ENCODE data around the gene AUTS2.

Gene AUTS2

GRCh38 chr7:70188901-70189650, 590.8 kb downstream of the AUTS2 start:
- no peak for DNase-seq (ENCODE audit: low read depth)

GRCh38 chr7:70189776-70190175, 591.5 kb downstream of the AUTS2 start:
- DNase-seq (ENCODE audit: low read depth): no peak

DNA sequence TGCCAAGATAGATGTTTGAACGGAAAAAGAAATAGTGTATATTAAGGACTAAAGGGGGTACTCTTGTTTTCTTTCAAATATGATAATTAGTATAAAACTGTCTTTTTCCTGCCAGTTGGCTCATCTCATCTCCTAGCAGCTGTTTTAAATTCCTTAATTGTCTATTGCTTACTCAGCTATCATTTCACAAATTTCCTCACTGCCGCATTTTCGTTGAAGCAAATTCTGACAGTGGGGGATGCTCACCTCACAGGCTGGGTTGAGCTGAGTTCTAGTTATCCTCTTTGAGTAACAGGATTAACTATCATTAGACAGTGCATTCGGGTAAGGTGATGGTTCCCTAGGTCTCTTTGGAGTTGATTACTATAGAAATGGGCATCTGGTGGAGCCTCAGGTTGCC, 592.0 kb downstream of the AUTS2 start:
- no peak for DNase-seq (ENCODE audit: low read depth)

GRCh38 chr7:70193514-70193913, 595.2 kb downstream of the AUTS2 start:
- no peak for DNase-seq (ENCODE audit: low read depth)

- DNase-seq (ENCODE audit: low read depth): no peak
These were observed 610.2 kb downstream of the AUTS2 start for GRCh38 chr7:70208236-70209063.

GRCh38 chr7:70210200-70210935, 612.1 kb downstream of the AUTS2 start:
- no peak for DNase-seq (ENCODE audit: low read depth)

DNA sequence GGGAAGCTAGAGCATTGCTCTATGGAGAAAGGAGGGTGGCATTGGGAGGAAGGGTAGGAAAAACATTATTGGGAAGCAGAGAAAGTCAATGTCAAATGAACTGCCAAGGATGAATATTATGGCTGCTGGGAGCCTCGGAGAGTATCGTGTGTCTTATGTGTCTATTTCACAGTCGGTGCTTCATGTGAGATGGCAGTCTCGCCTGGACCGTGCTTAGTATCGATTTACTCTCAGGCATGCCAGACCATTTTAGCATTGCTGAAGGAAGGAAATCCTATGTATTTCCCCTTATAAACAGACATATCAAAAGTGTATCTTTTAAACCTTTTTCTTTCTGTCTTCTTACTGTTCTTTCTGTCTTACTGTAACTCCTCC, 612.6 kb downstream of the AUTS2 start:
- no peak for DNase-seq (ENCODE audit: low read depth)

DNA sequence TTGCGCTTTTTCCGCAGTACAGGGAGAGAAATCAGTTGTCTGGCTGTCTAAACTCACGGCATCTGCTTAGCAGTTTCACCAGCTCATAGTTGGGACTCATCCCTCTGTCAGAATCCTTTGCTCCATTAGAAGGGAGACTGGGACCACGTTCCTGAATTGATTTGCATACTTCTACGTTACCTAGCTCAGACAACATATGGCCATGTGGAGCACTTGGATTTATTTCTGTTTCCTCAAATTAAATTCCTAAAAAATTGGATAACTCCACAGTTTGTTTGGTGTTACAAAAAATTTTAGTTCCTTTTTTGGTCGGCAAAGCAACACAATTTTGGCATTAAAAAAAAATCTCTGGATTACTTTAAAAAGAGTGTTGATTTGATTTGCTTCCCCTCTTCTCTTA, 614.0 kb downstream of the AUTS2 start:
- DNase-seq (ENCODE audit: low read depth): no peak

DNA sequence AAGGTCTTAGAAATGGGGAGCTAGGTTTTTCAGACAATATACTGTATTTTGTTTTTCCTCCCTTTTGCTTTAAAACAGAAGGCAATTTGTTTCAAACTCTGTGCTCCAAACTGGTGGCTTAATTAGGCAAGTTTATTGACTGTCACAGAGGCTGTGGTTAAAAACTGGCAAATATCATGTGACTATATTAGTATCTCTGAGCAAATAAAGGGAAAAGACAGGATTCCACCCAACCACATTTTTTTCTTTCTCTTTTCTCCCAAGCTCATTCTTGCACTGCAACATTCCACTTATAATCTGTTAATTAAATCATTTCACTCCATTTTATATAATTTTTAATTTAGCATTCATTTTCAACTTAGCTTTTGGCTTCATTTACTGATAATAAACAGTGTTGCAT, 615.8 kb downstream of the AUTS2 start:
- DNase-seq (ENCODE audit: low read depth): no peak

- DNase-seq (ENCODE audit: low read depth): no peak
These were observed 617.2 kb downstream of the AUTS2 start for GRCh38 chr7:70215491-70215890.

DNA sequence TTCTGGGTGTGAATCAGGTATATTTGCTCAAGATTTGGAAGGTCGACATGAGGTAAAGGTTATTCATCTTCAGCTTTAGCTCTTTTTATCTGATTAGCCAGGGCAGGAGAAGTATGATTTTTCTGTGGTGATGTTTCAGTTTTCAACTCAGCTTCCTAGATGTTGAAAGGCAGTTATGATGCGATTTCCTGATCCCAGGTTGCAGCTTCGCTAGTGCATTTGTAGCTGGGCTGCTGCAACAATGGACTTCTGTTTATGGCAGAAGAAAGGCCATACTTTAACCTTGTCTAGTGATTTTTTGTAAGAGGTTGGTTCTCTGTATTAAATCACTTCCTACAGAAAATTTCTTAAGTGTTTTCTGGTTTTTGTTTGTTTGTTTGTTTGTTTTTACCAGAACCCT, 619.3 kb downstream of the AUTS2 start:
- no peak for DNase-seq (ENCODE audit: low read depth)

DNA sequence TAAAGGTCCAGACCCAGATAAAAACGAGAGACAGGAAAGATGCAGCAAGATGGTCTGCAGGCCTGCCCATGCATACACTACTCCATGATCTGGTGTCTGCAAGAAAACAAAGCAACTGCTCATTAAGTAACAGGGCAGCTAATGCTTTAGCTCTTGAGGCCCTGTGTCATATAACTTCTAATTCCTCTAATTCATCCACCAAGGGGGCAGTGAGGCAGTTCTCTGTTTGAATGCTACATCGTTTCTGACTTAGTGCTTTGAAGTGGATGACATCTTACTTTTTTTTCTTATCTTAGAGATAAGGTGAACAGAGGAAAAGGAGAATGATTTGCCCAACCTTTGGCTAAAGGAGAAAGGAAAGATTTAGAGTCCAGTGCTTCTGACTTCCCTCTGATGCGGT, 619.7 kb downstream of the AUTS2 start:
- no peak for DNase-seq (ENCODE audit: low read depth)

DNA sequence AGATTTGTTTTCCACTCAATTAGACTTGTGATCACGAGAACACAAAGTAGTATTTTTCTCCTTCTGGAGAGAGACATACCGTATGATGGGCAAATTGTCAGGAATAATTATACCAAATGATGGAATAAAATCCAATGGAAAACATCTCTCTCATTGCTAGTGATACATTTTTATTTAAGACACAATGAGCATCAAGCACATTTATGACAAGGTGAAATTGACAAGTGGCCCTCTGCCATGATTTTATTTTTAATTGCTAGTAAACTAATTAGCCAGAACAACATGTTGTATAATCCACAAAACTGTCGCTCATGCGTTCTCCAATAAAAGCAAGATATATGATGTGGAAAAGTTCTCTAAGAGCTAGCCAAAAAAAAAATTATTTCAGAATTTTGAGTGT, 620.8 kb downstream of the AUTS2 start:
- DNase-seq (ENCODE audit: low read depth): no peak

DNA sequence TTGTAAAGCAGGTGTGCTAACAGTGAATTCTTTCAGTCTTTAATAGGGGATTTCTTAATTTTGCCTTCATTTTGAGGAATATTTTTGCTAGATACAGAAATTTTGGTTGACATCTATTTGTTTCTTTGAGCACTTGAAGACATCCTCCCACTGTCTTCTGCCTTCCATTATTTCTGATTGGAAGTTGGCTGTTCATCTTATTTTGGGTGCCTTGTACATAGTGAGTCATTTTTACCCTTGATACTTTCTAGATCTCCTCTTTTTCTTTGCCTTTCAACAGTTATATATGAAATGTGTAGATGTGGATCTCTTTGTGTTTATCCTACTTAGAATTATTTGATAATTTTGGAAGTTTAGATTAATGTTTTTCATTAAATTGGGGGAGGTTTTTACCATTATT, 631.0 kb downstream of the AUTS2 start:
- DNase-seq (ENCODE audit: low read depth): no peak

- no peak for DNase-seq (ENCODE audit: low read depth)
These were observed 632.5 kb downstream of the AUTS2 start for GRCh38 chr7:70230761-70231160.

DNA sequence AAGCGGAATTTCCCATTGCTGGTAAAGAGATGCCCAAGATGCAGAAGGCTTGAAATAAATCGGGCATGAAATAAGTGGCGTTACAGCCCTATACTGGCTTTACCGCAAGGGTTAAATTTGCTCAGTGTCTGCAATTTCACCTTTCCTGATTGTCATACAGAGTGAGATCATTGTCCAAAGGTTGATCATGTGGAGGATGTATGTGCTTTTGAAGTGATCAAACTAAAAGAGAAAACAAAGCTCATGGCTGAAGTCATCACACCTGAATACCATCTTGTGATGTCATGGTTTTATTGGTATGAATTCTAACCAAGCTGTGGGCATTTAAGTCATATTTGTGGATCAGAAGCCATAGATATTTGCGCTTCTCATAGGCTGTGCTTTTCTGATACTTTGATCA, 635.5 kb downstream of the AUTS2 start:
- no peak for DNase-seq (ENCODE audit: low read depth)

GRCh38 chr7:70237256-70237655, 639.0 kb downstream of the AUTS2 start:
- DNase-seq (ENCODE audit: low read depth): no peak

DNA sequence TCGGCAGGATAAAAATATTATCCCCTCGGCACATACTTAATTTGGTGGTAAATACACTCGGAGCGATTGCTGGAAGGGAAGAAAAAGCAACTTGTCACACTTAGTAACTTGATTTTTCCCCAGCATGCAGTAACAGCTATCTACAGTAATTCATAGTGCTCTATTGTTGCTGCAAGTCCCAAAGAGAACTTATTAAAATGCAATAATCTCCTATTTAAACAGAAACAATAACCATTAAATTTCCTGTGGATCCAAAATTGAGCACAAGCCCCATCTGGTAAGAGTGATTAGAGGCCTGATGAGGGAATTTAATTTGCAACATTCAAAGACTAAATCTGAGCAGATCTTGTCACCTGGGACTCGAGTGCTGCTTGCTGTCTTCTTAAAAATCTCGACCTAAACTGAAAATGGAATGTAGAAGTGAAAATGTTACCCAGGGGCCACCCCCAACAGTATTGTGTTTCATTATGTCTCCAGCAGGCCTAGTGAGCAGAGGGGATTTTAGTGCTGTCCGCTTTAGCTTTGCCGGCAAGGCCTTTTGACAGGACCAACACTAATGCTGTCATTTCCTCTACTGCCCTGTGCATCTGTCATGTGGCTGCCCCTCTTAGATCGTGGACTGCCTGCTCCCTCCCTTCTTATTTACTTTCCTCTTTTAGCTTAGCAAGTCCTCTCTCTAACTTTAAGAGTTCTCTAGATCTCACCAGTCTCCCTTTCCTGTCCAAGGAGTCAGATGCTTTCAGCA, 639.7 kb downstream of the AUTS2 start:
- DNase-seq (ENCODE audit: low read depth): no peak

DNA sequence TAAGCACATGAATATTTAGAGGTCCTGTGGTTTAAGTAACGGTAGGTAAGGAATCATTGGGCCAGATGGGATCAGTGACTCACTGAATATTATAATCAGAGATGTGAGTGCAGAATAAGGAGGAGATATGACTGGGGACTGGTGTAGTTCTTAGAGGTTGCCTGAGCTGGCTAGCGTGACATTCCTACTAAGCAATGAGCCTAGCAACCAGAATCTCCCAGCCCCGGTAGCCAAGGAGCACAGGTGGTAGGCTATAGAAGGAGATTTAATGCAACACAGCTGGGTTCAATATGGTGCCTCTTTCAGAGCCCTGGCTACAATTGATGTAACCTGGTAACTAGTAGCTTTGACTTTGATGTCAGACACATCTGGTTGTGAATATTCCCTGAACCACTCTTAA, 641.6 kb downstream of the AUTS2 start:
- no peak for DNase-seq (ENCODE audit: low read depth)

DNA sequence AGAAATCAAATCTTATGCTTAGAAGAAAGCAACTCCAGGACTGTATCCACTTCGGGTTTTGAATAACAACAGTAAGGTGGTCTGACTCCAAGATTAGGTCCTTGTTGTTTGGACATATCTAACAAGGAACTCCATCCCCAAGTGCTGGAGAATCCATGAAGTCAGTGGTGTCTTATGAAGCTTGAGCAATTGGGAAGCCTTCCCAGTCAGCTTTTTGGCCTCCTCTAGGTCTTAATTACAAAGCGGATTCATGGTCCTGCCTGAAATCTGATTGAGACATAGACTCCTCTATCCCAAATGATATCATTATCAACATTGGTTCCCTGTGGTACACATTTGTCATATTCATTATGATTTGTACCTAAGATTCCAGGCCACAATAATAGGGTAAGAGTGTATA, 642.6 kb downstream of the AUTS2 start:
- DNase-seq (ENCODE audit: low read depth): no peak

GRCh38 chr7:70241536-70242175, 643.4 kb downstream of the AUTS2 start:
- DNase-seq (ENCODE audit: low read depth): no peak

DNA sequence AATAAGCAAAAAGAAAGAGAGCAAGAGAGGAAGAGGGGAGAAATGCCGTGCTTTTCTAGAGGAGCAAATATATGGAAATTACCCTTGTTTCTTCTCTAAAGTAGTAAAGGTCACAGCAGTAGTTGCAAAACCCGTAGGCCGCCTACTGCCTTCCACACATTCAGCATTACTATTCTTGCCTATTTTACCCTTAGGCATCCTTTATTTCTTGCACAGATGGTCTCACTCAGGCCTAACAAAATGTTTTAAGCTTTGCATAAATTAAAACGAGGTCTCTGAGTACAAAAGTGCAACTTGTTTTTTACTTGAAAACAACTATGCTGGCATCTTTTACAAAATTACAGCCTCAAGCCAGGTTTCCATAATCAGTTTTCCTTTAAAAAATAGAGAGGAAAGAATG, 644.6 kb downstream of the AUTS2 start:
- no peak for DNase-seq (ENCODE audit: low read depth)
